Stimulated activated CD8-positive, alpha-beta memory T cell treated with anti-CD3 and anti-CD28 coated beads, Interleukin-15, amount 100 ng/mL, for 1 hour (primary cell): ENCODE measurements around the gene SRGAP3.
"Not testable (repeated sequence)": the region's sequence is repeated elsewhere in the genome, so short reads cannot be mapped to it uniquely, and the experiment has no call there.

Source experiments
- DNase-seq: peaks from one replicate; pipeline ENCODE4 v3.0.0-alpha.2; 2020; ENCODE audit warnings: low read depth

Gene SRGAP3

DNA sequence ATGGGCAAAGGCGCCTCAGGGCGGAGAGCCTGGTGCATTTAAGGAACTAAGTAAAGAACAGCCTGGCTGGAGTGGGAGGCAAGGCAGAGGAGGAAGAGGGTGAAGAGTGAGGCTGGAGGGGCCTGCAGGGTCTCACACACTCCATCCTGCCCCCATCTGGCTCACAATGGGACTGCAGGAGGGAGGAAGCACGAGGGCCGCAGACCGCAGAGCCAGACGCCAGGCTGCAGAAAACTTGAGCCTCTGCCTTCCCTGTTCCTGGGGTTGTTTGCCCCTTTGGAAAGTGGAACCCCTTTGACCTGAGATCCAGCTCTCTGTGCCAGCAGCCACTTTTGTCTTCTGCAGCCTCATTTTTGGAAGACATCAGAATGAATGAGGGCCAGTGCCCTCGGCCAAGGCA lies 138.0 kb downstream of the SRGAP3 start:
- no peak for DNase-seq

DNA sequence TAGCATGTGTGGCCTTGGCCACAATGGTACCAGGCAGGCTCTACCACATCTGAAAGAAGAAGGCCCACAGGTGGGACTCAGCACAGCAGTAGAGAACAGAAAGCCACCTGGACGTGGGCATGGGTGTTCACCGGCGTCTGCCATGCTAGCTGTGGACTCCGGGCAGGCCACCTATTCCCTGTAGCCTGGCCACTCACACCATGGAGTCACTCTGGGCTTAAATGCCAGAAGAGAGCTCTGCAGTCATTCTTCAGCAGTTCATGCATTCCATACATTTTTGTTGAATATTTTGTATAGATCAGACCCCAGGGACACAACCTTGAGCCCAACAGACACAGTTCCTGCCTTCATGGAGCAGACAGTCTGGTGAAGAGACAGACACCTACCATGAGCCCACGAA lies 138.6 kb downstream of the SRGAP3 start:
- DNase-seq: no peak

DNA sequence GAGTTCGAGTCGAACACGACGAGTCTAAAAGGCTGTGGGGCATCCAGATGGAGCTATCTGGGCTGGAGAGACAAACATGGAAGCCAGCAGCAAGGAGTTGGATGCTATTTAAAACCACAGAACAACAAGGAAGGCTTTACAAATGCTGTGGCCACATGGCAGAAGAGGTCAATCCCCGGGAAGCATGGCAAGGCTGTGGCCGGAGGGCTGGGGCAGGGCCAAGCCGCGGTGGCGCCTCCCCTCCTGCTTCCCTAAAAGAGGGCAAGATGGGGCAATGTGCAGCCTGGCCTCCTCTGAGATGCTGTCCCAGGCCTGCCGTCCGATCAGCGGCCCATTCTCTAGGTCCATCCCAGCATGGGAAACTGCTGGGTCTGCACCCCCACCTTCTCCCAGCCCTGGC lies 139.1 kb downstream of the SRGAP3 start:
- DNase-seq: no peak

DNA sequence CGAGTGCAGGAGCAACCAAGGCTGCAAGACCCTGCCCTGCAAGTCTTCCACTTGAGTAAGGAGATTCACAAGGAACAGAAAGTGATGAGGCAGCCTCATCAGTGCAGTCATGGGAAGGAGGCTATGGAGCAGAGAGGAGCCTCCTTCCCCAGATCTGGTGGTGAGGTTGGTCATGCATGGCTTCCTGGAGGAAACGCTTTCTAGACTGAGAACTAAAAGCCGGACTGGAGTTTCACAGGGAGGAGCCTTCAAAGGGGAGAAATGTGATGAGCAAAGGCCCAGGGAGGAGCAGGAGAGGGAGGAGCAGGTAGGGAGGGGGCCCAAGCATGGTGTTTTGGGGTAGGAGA lies 139.9 kb downstream of the SRGAP3 start:
- no peak for DNase-seq

DNA sequence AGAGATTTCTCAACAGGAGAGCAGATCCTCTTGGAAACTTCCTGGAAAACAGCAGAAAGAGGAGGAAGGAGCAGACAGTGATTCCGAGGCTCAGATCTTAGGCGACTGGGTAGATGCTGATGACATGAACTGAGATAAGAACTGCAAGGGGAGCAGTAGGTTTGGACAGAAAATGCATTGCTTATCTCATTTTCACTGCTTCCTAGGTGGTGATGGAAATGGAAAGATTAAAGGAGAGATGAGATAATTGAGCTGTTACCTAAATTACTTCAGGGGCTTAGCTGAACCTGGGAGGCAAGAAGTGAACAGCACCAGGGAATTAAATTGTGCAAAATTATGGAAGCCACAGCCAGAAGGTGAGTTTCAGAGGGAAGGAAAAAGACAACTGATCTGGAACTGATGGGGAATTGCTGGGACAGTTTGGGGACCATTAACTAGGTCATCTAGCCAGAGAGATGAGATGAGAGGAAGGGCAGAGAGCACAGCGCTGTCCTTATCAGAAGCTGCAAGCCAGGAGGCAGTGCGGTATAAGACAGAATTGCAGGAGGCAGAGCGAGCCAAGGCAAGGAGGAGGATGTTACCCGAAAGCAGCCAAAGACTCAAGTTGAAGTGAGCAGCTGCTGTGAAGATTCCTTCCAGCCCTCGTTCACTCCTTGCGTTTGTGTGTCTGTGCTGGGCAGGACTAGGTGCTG lies 140.4 kb downstream of the SRGAP3 start:
- no peak for DNase-seq

DNA sequence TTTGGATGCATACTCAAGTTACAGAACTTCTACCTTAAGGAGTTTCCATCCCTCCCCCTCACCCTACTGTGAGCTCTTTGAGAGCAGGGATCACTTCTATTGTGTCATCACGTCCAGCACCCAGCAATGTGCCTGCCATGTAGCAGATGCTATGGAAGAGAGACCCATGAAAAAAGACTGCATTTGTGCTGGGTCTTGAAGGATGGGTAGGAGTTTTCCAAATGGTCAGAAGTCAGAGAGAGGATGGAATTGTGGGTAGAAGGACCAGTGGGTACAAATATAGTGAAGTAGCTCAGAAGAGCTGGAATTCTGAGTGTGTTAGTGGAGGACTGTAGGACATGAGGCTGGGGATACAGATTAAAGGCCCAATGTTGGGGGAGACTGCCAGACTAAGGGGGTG lies 141.7 kb downstream of the SRGAP3 start:
- no peak for DNase-seq

DNA sequence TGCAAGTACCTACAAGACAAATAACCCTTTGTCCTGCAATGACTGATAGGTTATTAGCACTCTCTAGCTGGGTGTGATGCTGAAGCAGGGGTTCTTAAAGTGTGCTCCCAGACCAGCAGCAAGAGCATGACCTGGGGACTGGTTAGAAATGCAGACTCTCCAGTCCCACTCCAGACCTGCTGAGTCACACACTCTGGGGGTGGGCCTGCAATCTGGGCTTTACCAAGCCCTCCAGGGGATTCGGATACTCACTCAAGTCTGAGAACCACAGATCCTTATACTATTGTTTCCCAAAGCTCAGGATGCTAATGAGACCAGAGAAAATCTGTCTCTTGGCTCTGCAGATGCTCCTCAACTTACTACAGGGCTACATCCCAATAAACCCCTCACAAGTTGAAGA lies 144.0 kb downstream of the SRGAP3 start:
- DNase-seq: no peak

DNA sequence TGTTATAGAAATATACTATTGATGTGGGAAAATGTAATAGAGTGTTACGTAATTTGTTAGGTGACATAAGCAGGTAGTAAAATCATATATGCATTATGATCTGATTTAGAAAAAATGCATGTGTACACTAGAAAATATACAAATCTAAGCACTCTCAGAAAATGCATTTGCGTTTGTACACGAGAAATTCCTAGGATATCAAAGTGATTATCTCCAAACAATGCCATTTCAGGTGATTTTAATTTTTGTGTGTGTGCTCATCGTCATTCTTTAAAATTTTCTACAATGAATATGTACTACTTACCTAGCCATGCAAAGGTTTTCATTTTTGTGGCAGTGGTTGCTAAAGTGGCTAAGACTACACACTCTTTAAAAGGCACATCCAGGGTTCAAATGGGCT lies 145.3 kb downstream of the SRGAP3 start:
- no peak for DNase-seq

DNA sequence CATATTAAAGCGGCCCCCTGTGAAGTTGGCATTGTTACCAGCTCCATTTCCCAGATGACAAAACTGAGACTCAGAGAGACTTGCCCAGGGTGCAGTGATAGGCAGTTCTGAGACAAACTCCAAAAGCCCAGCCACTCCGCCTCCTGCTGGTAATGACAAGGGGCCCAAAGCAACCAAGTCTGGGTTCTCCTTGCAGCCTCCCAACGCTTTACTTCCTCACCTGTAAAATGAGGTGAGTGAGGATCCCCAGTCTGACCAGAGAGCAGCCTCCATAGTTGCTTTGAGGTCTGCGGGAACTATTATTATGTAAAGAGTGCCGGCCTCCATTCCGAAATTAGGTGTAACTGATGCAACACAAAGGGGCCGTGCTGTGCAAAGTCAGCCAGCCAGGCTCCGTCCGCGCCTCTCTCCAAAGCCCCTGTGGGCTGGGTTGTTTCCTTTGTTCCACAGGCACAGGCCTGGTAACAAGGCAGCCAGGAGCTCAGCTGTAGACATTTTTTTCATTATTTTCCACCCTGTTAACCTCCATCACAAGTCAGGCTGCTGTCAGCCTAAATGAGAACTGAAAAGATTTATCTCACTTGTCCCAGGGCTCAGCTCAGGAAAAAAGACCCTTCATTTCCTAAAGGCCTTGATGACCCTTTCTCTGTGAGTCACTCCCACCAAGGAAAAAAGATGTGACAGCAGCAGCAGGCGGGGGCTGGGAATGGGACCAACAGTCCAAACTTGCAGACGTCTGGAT lies 147.0 kb downstream of the SRGAP3 start:
- DNase-seq: no peak

- no peak for DNase-seq
These were observed 148.2 kb downstream of the SRGAP3 start for GRCh38 chr3:9101286-9101685.

DNA sequence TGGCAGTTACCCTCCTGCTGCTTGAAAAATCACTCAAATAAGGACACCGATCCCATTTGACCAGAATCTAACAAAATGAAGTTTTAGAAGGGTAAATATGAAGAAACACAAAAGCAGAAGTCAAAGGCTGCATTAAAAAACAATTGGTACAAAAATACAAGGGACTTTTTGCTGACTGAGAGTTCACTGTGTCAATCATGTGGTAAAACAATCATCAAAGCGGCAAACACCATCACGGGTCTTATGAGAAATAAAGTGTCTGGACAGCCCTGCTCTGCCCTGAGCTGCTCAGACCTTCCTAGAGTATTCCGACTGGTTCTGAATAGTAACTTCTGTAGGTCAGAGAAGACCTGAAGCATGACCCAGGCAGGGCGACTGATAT lies 148.9 kb downstream of the SRGAP3 start:
- no peak for DNase-seq

DNA sequence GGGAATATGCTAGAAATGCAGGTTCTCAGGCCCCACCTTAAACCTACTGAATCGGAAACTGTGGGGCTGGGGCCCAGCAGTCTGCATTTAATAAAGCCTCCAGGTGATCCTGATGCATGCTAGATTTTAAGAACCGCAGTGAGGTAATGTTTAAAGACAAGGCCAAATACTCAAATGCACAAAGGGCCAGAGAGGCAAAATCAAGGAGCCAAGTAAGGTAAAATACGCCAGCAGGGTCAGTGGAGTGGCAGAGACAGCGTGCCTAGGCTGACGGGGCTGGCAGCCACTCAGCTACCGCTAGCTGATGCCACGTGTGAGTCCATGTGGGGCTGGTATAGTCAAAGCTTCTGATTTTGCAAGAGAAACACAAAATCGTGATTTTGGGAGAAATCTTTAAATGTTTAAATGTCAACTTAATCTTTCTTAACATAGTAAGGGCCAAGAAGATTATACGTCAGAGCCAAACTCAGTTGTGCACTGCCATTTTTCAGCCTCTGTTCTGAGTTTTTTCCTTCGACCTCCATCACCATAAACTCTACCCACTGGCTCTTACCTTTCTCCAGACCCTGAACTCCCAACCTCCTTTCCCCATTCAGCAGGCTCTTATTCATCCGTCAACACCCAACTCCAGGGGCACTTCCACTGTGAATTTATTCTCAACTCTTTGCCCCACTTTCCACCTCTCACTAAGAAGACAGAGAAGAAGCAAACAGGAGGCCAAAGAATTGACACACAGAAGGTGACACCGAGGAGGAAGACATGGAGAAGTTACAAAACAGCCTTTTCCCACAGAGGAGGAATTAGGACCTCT lies 149.5 kb downstream of the SRGAP3 start:
- no peak for DNase-seq

DNA sequence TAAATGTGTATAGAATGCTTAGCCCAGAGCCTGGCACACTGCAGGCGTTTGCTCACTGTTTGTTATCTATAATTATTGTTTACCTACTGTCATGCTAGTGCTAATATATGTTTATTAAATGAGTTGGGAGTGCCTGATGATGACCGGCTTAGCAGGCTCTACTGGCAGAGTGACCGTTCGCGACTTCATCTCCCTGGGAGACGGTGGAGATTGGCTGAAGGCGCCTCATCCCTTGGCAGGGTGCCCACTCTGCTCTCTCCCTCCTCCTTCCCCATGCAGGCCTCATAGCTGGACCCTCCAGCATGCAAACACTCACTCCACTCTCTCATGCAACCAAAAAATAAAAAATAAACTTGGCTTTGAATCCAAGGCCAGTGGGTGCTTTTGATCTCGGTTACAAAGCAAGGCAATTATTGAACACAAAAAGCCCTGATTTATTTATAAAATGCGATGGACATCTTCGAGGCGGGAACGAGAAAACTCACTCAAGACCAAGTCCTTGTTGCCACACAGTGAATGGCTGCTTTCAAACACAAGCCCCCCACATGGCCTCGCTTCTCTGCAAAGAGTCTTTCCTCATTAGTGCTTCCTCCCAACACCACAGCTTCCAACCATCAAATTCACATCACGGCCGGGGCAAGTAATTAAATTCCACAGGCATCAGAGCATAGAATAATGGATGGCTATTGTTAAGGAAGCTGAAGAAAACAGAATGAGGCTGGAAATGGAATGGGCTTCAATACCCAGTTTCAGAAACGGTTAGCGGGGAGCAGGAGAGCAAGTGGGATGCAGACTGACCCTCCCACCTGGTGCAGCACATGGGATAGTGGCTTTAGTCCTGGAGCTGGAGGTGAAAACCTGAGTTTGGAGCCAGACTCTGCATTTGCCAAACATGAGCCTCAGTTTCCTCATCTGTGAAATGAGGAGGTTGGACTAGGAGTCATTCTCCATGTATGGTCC lies 150.4 kb downstream of the SRGAP3 start:
- no peak for DNase-seq

- no peak for DNase-seq
These were observed 152.0 kb downstream of the SRGAP3 start for GRCh38 chr3:9097495-9097894.

- no peak for DNase-seq
These were observed 157.8 kb downstream of the SRGAP3 start for GRCh38 chr3:9091486-9092235.

- no peak for DNase-seq
These were observed 160.7 kb downstream of the SRGAP3 start for GRCh38 chr3:9088441-9089353.

GRCh38 chr3:9087831-9088413 lies 161.5 kb downstream of the SRGAP3 start:
- no peak for DNase-seq

- DNase-seq: not testable (repeated sequence)
These were observed 164.0 kb downstream of the SRGAP3 start for GRCh38 chr3:9085428-9085827.

DNA sequence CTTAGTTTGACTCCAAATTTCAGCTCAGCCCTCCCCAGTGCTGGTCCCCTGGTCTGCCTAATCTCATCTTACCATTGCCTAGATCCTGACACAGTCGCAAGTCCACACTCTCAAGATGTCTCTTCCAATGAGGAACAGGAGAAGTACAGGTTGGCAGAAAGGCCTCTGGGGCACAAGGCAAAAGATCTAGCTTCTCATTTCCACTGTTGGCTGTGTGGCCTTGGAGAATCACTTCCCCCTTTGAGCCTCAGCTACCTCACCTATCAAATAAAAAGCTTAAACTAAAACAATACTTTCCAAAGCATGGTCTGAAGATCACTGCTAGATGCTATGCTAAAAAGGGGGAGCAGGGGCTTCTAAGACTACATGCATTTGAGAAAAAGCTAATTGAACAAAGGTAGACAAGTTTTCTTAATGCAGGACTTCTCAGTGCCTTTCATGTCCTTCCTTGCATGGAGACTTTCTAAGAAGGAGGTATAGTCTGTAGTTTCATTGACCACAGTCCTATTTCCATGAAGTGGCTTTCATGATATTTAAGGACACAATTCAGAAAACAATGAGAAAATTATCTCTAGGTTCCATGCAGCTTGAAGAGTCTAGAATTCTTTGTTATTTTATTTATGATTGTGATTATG lies 168.1 kb downstream of the SRGAP3 start:
- DNase-seq: no peak
